Measurements from ENCODE around the gene FOCAD.

Gene FOCAD, protein sequence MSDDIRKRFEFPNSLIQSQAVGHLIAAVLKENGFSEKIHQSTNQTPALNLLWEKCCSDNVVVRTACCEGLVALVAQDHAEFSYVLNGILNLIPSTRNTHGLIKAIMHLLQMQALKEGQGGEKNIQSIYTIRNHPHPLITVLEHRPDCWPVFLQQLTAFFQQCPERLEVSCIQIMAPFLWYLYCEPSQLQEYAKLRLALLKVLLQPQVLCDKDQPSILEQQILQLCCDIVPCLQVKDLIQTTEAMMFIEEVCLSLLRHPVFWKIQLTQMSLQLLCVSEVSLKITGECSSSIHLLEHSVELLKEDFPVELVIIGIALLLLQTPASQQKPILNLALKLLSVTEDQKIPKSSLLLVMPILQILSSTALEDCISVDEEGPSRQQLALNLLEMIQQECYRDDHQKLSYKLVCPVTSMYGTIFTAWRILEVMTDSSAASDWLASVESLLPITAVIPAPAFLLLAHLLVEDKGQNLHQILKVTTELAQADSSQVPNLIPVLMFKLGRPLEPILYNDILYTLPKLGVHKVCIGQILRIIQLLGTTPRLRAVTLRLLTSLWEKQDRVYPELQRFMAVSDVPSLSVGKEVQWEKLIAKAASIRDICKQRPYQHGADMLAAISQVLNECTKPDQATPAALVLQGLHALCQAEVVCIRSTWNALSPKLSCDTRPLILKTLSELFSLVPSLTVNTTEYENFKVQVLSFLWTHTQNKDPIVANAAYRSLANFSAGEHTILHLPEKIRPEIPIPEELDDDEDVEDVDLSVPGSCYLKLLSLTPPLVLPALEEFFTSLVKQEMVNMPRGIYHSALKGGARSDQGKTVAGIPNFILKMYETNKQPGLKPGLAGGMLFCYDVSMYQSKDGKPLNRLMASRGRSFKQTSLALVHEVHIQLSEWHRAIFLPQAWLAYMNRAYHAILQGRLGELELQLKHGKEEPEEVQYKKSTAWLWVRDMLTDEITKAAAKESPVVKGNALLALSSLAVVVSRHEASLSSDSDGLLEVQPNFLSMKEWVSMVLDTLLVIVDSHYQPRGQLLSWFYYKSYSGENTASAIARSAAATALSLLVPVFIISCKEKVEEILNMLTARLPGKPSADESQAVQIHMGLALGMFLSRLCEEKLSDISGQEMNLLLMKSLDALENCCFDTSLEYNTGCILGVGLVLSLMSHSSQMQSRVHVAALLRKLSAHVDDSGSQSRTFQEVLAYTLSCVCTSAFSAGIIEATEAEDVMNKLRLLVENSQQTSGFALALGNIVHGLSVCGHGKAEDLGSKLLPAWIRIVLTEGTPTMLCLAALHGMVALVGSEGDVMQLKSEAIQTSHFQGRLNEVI (N-terminal part only)

DNA sequence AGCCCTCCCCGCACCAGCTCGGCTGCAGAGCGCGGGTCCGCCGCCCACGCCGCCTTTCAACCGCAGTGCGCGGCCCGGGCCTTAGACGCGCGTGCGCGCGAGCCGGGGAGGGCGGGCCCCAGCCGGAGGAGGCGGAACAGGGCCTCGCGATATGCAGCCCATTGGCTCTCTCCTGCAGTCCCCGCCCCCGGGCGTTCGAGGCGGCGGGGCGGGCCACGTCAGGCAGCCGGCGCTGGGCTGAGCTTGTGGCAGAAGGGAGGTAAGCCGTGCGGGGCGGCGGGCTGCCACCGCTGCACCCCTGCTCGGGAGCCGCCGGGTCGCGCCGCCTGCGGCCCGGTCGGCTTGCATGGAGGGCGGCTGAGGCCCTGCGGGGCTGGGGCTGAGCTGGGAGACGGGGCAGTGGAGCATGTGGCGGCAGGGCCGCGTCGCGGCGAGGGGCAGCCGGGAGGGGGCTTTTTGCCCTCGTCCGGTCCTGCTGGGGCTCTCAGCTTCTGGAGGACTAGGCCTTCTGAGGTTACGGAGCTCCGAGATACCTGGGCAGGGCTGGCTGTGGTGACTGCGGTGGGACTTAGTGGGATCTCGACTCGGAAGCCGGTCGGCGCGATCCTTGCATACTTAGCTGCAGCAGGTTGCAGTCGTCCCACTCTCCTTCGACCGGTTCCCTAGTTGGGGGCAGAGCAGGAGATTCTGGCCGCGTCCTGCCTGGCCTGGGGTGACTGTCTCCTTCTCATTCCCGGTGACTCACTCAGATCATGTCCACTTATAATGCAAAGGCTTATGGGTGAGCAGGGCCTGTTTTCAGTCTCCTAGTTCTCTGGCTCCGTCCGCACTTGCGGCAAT lies at the start of gene FOCAD:
TSS of gene FOCAD (plus strand) at position 225 of the 840 bp plus-strand sequence. CDS start 31,095 bp downstream, outside the sequence.
- peak; percentile 78 for DNase-seq (ENCODE audit: extremely low read depth, low read depth)
- TF ChIP-seq, protein P1, sequence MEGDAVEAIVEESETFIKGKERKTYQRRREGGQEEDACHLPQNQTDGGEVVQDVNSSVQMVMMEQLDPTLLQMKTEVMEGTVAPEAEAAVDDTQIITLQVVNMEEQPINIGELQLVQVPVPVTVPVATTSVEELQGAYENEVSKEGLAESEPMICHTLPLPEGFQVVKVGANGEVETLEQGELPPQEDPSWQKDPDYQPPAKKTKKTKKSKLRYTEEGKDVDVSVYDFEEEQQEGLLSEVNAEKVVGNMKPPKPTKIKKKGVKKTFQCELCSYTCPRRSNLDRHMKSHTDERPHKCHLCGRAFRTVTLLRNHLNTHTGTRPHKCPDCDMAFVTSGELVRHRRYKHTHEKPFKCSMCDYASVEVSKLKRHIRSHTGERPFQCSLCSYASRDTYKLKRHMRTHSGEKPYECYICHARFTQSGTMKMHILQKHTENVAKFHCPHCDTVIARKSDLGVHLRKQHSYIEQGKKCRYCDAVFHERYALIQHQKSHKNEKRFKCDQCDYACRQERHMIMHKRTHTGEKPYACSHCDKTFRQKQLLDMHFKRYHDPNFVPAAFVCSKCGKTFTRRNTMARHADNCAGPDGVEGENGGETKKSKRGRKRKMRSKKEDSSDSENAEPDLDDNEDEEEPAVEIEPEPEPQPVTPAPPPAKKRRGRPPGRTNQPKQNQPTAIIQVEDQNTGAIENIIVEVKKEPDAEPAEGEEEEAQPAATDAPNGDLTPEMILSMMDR (IDR thresholded peaks at IDR 0.05; ENCODE audit: low read depth, low read length): no peak

DNA sequence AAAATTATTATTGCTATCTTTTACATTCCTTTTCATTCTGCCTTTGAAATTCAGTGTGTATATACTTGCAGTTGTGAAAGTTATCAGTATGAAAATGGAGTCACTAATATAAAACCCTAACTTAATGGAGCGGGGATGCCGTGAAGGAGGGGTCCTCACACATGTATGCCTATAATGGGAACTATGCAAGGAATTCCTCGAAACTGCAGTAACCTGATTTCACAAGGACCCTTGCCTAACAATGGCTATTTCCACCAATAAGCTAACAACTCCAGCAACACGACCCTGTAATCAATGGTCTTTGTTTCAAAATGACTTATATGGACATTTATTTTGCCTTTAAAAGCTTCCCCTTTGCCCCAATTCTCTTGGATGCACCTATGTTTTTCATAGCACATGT lies 49.2 kb upstream of the FOCAD start:
- no peak for DNase-seq (ENCODE audit: extremely low read depth, low read depth)
- TF ChIP-seq, protein P1 (IDR thresholded peaks at IDR 0.05; ENCODE audit: low read depth, low read length): no peak

DNA sequence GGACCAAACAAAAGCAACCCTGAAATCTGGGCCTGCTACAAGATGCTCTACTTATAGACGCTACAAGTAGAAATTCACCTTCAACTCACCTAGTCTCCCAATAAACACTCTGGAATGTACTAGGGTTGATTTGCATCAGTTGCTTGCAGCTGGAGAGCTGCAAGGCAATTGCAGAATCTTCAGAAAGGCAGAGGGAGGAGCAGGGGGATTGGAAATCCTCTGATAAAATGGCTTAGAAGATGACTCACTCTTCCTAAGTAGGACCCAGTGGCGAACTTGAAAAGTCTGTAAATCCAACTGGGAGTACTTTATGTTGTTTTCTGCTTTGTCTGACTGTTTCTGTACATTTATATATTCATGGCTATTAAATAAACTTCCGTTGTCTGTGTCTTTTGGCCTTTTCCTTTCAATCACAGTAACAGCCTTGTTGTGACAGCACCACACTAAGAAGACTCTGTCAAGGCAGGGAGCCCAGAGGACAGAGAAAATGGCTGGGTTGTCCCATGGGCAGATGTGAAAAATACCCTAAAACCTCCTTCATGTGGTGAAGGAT lies 47.1 kb upstream of the FOCAD start:
- DNase-seq (ENCODE audit: extremely low read depth, low read depth): no peak
- TF ChIP-seq, protein P1 (IDR thresholded peaks at IDR 0.05; ENCODE audit: low read depth, low read length): no peak

DNA sequence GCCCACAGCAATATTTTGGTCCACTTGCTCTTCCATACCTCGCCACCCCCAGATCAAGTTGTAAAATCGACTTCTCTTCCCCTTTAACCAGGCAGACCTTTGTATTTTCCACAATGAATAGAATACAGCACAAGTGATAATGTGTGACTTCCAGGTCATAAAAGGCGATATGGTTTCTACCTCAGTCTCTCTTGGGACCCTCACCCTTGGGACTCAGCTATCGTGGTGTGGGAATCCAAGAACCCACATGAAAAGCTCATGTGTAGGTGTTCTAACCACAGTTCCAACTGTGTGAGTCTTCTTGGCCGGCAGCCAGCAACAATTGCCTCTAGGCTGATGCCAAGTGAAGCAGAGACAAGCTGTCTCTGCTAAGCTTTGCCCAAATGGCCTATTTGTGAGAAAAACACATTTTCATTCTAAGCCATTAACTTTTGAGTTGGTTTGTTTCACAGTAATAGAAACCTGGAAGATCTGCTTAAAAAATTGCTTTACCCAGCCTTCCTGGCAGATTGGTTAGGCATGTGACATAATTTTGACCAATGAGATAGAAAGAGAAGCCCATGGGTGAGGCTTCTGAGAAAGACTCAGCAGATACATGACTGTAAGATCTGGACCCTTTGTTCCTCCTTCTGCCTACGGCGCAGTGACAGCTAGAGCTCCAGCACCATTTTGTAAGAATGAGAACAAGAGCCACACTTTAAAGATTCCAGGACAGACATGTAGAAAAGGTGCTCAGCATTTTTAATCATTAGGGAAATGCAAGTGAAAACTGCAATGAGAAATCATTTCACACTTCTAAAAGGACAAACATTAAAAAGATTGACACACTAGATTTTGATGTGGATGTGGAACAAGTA lies 43.5 kb upstream of the FOCAD start:
- DNase-seq (ENCODE audit: extremely low read depth, low read depth): no peak
- TF ChIP-seq, protein P1 (IDR thresholded peaks at IDR 0.05; ENCODE audit: low read depth, low read length): no peak

DNA sequence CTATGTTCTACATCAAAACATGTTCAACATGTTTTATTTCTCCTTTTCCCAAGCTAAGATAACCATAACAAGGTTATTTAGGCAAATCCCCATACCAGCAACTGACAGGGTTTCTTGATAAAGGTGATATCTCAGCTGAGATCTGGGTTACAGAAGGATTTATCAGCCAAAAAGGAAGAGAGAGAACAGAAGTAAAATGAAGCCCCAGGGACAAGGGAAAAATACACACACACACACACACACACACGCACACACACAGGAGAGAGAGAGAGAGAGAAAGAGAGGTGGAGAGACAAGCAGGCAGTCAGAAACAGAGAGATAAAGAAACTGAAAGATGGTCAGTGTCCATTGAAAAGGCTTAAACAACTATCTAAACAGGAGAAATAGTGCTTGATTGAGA lies 42.0 kb upstream of the FOCAD start:
- TF ChIP-seq, protein P1 (IDR thresholded peaks at IDR 0.05; ENCODE audit: low read depth, low read length): no peak
- no peak for DNase-seq (ENCODE audit: extremely low read depth, low read depth)
